GM18526 (cell line): Measurements from ENCODE around the gene NDUFS3.
A peak's percentile ranks its signal among the peaks of the same experiment; 100 is the strongest.

Source experiments
- POLR2A ChIP-seq: IDR thresholded peaks from 3 replicates; pipeline ENCODE4 v1.6.1; 2011; ENCODE audit not compliant: insufficient read length; ENCODE audit errors: extremely low read depth

Gene NDUFS3

DNA sequence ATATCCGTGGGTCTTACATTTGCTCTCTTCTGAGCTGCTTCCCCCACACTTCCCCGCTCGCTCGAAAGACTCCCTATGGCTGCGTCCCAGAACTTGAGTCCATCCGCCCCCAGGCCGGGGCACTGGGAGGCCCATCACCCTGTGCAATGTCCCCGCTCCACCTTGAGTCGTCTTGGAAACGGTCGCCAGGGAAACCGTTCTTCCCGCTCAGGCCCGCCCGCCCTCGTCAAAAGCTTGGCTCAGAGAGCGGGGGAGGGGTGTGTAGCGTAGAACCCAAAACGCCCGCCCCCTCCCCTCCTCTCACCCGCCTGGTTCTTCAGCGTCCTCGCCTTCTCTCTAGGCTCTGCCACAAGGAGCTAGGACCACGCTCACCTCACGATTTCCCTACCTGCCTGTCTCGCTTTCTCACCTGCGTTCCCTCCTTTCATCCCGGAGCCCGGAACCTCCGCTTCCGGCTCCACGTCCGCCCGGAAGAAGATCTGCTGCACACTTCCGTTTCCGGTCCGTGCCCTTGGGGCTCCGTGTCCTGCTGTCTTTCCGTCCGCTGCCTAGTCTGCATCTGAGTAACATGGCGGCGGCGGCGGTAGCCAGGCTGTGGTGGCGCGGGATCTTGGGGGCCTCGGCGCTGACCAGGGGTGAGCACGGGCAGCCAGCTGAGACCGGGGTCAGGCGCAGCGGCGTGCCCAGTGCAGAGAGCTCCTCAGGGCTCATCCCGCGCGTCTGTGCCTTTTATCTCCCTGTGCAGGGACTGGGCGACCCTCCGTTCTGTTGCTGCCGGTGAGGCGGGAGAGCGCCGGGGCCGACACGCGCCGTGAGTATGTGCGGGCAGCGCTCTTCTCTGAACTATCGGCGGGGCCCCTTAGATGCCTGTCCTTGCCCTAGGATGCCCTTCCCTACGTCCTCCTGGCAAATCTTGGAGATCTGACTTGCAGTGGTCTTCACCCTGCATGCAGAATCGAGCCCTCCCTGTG, at the start of gene NDUFS3, which contains the start of gene KBTBD4:
TSS of gene NDUFS3 (plus strand) at position 551 of the 971 bp plus-strand sequence. CDS start at position 569, 18 bp downstream.
TSS of gene KBTBD4 (minus strand) at position 447 of the 971 bp plus-strand sequence. CDS start at position 428, 19 bp downstream.
- TF ChIP-seq POLR2A, result peak; percentile 84

- no peak for TF ChIP-seq POLR2A
Observed at GRCh38 chr11:47529951-47530350, 48.9 kb upstream of the NDUFS3 start.

- TF ChIP-seq POLR2A, result no peak
Observed at GRCh38 chr11:47531666-47532065, 47.2 kb upstream of the NDUFS3 start.

DNA sequence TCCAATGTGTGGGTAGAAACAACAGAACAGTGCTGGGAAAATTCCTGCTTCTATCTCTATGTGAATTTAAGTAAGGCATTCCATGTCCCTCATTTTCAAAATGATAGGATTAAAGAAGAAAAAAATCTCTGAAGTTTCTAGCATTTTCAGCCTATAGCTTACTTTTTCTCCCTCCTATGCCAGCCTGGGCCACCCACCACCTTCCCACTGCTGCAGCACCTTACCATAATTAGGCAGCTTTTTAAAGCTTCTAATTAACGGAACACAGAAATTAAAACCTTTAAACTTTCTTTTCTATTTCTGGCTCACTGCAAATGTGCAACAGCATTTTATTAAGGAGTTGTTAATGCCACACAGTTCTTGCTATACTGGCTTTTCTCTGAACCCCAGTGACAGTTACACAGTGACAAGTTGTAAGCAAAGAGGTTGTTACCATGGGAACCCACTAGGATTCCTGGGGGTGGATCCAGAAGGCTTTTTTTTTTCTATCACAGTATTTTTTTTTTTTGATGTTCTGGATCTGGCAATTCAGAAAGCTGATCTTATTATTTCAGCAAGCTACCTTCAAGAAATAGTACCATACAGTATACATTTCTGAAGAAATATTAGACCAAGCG, 46.2 kb upstream of the NDUFS3 start:
- no peak for TF ChIP-seq POLR2A

DNA sequence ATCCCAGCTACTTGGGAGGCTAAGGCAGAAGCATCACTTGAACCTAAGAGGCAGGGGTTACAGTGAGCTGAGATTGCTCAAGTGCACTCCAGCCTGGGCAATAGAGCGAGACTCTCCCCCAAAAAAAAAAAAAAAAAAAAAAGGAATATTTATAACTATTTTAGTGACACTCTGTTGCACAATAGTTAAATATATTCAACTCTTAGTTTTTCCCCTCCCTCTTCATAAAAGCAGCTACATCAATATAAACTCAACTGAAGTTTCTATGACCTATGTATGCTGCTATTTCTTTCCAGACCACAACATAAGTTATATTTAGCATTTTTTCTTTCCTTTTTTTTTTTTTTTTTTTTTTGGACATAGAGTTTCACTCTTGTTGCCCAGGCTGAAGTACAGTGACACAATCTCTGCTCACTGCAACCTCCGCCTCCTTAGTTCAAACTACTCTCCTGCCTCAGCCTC, 45.2 kb upstream of the NDUFS3 start:
- no peak for TF ChIP-seq POLR2A

GRCh38 chr11:47534704-47535251, 44.1 kb upstream of the NDUFS3 start:
- no peak for TF ChIP-seq POLR2A

GRCh38 chr11:47536915-47537314, 42.0 kb upstream of the NDUFS3 start:
- TF ChIP-seq POLR2A, result no peak

DNA sequence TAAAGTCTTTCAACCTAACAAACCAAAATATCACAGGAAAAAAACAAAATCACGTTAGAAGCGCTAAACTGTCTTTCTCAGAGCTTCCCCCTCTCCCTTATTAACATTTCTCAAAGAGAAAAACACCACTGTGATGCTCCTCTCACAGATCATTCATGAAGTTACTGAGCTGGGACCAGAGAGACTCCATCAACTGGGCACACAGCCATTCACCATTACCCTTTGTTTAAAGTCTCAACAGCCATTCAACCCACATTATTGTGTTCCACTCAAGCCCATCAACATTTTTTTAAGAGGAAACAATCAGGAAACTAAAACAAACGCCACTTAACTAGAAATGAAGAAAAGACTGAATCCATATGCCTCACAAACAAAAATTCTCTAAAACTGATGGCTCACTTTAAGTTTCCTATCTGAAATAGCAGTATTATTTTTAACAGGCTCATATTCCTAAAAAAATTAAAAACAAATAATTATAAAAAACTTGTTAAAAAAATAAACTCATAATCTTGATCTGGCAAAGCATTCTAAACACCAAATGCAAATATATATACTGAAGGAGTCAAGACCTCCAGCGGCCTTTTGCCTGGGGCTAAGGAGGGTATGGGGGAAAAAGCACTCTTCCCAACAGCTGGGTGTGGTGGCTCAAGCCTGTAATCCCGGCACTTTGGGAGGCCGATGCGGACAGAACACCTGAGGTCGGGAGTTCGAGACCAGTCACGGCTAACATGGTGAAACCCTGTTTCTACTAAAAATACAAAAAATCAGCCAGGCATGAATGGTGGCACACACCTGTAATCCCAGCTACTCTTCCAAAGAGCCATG, 39.9 kb upstream of the NDUFS3 start:
- no peak for TF ChIP-seq POLR2A

DNA sequence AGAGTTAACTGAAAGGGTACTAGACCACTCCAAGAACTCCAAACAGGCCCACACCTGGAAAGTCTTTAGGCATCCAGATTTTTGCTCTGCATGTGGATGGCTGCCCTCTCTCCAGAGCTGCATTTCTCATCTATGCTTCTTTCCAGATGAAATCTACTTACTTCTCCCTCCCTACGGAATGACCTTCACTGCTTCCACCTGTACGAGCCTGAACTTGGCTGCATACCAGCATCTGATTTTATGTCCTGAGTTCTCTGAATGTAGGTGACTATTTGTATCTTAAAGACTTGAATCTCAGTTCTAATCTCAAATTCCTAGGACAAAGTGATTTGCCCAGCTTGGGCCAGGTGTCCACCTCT, 39.2 kb upstream of the NDUFS3 start:
- no peak for TF ChIP-seq POLR2A

GRCh38 chr11:47541070-47541469, 37.8 kb upstream of the NDUFS3 start:
- TF ChIP-seq POLR2A, result no peak

- no peak for TF ChIP-seq POLR2A
Observed at GRCh38 chr11:47545298-47545697, 33.6 kb upstream of the NDUFS3 start.

DNA sequence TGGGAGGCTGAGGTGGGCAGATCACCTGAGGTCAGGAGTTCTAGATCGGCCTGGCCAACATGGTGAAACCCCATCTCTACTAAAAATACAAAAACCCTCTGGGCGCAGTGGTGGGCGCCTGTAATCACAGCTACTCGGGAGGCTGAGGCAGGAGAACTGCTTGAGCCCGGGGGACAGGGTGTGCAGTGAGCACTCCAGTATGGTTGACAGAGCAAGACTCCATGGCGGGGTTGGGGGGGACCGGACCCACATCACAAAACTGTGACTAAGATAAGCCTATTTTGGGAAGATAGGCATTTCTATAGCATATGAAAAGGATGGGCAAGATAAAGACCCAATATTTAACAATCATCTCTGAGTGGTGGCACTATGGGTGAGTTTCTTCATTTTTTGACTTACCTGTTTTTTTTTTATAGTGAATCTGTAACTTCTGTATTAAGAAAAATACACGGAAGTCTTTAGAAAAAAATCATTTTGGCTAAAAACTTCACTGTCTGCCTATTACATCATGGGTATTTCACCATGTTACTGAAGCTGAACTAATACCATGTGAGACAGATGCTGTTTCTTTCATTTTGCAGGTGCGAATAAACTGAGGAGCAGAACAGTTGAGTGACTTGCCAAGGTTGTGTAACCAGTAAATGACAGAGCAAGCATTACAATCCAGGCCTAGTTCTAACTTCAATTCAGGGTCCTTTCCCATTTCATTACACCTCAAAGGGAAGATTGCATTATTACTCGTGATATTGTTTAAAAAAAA, 28.4 kb upstream of the NDUFS3 start:
- TF ChIP-seq POLR2A, result no peak

DNA sequence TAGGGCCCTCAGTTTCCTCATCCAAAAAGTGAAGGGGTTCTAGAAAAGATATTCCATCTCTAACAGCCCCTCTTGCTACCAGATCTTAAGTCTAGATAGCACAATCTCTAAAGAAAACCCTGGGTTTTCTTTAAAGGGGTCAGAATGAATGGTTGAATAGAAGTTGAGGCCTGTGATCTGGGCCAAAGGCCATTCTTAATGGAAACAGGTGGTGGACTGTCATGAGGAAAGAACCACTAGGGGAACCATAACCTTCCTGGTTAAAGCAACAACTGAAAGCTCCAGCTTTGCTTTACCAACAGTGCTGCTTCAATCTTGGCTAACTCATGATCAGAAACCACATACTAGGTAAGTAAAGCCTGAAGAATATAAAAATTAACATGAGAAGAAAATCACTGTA, 27.8 kb upstream of the NDUFS3 start:
- no peak for TF ChIP-seq POLR2A

DNA sequence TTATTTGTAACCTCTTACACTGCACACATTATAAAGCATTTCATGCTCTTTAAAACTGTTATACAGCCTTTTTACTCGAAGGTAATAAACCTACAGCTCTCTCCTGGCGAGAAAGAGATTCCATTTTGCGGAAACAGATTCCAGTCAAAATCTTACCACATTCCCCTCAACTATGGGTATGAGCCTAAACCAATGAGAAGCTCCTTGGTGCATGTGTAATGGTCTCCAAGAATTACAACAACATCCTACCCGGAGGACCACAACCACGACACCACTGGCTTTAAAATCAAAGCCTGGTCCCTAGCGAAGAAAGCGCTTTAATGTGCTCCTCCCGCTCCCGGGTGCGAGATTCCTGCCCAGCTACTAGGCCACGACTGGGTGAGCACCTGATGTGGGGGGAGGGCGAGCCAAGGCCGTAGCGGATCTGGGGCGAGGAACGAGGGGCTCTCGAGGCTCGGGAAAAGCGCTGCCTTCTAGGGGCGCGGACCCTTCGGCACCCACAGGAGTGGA, 26.8 kb upstream of the NDUFS3 start:
- no peak for TF ChIP-seq POLR2A

DNA sequence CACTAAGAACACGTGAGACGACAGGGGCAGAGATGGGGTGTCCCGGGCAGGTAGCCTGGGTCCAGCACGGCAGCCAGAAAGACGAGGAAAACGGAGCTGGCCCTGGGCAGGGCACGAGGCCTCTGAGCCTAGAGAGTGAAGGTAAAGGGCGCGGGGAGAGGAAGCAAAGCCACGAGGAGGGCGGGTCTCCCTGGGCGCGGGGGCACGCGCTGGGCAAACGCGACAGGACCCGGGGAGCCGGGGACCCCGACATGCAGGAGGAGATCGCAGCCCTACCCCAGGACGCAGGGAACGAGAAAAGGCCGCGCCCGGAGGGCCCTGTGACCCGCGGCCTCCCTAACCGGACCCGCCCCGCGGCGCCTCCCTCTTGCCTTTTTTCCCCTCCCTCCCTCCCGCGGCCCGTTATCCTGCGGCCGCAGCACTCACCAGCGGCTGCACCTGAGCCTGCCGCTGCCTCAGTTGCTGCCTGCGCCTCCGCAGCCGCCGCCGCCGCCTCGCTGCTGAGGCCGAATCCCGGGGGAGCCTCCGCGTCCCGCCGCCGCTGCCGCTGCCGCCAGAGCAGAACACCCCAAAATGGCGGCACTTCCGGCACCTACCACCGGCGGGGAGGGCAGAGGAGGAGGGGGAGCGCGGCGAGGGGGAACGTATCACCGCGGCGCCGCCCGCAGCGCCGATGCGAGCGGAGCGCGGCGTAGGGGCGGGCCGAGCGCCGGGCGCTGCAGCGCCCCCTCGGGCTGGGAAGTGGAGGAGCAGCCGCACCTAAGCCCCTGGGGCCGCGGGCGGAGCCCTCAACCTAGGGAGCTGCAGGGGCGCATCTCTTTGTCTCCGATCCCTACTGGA, 26.1 kb upstream of the NDUFS3 start, which contains the start of gene CELF1:
TSS of gene CELF1 (minus strand) at position 567 of the 840 bp plus-strand sequence. CDS start 53,609 bp downstream, outside the sequence.
- TF ChIP-seq POLR2A, result peak; percentile 82
